ENCODE data around the gene SAFB.
A peak's percentile ranks its signal among the peaks of the same experiment; 100 is the strongest.

Gene SAFB

DNA sequence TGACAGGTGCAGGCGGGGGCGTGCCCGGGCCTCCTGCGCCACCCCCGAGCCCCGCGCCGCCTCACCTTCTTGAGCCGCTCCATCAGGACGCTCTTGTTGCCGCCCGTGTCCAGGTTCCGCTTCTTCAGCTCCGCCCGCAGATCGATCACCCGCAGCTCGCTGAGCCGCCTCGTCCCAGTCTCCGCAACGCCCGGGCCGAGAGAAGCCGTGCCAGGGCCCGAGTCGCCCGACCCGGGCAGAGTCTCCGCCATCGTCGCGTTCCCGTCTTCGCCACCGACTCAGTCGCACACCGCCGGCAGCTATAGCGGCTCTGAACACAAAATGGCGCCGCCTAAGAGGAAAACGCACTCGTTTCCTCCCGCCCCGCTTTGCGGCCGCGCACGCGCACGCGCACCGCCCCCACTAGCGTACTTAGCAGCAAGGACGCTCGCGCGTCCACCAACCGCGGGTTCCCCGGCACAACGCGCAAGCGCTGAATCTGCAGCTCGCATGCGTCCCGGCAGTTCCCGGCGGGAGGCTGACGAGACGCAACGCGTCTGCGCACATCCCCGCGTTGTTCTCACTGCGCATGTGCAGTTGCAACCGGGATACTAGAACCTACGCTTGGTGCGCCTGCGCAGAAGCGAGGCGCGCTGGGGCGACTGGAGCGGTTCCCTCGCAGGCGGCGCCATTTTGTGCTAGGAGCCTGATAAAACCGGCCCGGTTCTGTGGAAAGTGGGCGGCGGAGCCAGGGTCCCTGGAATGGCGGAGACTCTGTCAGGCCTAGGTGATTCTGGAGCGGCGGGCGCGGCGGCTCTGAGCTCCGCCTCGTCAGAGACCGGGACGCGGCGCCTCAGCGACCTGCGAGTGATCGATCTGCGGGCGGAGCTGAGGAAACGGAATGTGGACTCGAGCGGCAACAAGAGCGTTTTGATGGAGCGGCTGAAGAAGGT lies at the start of gene SAFB, which contains the start of gene SAFB2:
Gene SAFB, plus strand, starts transcription at position 619 of the 932 bp plus-strand sequence. Its CDS starts 123 bp downstream, at position 742.
Gene SAFB2, minus strand, starts transcription at position 312 of the 932 bp plus-strand sequence. Its CDS starts 61 bp downstream, at position 251.
- DNase-seq (ENCODE audit: low spot score), result peak; percentile 100

DNA sequence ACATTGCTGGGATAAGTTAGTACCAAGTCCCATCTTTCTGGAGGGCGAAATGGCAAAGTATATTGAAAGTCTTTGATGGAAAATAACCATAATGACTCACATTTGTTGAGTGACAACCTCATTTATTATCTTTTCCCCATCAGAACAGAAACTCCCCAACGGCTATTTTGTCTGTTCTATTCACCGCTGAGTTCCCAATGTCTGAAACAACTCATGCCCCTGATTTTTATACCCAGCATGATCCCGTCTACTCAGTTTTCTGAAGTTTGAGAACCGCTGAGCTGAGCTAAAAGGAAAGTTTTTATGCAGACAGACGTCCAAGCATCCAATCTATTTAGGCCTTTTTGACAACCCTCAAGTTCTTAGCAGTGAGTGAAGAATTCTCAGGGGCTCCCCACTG lies 47.3 kb upstream of the SAFB start:
- no peak for DNase-seq (ENCODE audit: low spot score)

DNA sequence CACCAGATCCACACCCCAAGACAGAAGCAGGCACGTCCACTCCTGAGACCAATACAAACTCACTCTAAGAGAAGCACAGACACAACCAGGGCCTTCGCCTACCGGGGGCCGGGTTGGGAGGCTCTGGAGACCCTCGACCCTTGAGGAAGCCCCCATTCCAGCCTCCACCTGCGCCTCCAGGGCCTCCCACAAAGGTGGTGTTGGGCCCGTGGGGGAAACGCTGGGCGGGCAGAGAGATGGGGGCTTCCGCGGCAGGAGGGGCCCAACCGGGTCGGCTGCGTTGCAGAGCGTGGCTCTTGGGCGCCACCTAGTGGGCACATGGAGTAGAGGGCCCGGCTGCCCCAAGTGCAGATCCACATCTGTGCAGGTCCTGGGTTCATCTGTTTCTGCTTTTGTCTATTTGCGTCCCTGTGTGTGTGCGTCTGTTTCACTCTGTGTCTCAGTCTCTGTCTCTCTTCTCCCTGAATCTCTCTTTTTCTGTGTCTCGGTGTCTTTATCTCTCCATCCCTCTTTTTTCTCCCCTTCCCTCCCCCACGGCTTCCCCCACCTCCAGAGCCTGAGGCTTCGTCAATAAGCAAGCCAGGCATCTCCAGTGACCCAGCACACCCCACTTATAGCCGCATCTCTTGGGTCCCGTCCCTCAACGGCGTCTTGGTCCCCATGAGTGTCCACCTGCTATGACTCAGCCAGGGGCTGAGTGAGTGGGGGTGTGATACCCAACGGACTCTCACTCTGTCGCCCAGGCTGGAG lies 44.6 kb upstream of the SAFB start:
- DNase-seq (ENCODE audit: low spot score), result peak; percentile 89

DNA sequence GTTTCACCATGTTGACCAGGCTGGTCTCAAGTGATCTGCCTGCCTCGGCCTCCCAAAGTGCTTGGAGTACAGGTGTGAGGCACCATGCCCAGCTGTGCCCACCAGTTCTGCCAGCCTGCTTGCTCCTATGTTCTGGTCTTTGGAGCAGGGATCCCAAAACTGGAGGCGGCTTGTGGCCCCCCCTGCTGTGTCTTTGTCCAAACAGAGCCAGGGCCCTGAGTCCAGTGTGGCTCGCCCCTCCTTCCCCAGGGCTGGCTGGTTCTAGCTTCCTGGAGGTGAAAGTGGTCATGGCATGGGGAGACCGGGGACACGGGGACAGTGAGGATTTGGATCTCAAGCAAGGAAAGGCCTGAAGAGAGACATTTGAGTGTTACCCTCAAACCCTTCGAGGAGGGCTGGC lies 43.6 kb upstream of the SAFB start:
- DNase-seq (ENCODE audit: low spot score), result no peak

DNA sequence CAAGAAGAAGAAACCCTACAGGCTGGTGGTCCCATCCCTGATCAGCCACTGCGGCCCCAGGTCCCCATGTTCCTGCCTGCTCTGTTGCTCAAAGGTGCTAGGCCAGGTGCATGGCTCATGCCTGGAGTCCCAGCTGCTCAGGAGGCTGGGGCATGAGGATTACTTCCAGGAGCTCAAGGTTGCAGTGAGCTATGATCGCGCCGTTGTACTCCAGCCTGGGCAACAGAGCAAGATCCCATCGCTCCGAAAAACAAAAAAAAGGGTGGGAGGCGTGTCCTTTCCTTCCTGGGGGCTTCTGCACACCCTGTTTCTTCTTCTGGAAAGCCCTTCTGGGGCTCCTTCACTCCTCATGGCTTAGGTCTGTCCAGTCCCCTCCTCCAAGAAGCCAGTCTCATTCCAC lies 43.2 kb upstream of the SAFB start:
- DNase-seq (ENCODE audit: low spot score), result no peak

DNA sequence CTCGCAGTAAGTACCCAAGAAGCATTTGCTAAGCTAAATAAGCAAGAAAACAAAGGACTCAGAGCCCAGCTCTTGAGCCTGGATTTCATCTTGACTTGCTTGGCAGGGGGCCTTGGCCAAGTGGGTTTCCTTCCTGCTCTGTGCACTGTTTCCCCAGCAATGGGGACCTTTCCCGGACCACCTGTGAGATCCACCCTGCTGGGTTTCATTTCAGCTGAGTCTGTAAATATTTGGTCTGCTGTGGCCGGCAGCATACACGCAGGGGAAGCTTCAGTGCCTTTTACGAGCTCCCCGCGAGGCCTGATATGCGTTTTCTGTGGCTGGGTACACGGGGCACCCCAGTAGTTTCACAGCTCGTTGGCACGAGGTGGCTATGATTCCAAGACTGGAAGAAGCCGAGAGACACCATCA lies 42.7 kb upstream of the SAFB start:
- DNase-seq (ENCODE audit: low spot score), result no peak

DNA sequence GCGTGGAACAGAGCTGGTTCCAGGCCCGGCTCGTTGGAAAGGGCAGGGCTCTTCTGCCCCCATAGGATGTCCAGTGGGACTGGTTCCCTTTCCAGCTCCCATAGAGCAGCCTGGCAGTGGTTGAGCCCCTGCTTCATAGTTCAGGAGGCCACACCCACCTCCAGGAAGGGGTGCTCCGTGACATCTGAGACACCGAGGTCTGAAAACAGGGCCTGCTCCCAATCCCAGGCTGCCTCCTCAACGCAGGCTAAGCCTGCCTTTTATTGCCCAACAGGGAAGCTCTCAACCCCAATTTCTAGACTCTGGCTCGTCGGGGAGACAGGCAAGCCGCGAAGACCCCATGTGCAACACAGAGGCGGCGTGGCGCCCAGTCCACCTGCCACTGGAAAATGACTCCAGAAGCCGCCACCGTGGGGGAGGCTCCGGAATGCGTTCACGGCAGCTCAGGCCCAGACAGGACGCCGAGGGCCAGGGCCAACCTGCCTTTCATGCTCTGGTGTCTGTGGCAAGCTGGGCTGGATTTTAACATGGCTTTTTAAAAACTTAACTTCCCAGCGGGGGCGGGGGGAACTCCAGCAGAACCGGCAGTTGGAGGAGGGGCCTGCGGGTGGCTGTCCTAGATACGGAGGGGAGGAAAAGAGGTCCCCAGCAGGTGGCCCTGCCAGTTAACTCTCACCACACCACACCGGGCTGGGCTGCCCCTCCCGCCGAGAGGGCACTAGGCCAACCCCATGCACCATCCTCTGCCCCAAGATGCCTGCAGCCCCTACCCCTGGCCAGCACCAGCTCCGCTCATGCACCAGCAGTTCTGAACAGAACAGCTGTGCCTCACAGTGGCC lies 37.2 kb upstream of the SAFB start:
- DNase-seq (ENCODE audit: low spot score), result peak; percentile 77

DNA sequence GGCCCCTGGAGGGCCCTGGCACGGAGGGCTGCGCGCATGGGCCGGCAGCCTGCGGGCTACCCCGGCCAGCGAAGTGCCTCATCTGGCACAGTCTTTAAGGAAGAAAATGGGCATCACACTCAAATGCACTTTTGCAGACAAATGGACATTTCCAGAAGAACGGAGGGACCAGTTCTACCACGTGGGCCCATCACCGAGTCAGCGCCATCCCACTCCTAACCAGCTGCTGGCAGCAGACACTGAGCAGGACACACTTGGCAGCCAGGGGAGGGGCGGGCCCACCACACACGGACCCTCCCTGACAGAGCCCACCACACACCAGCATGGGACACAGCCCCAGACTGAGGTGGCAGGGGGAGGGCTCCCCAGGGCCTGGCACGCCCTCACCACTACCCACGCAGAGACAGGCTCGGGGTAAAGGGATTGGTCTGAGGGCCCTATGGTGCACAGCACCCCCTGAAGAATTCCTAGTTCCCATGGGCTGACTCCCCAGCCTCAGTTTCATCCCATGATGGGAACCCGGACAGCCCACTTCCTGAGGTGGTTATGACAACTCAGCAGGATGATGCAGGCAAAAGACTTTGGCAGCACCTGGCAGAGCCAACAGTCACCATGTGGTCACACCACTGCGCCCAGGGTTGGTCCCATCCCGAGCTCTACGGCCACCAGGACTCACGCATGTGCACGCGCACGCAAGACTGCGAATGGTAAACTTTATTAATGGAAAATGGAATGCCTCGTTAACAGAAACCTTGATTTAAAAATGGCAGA lies 36.4 kb upstream of the SAFB start:
- no peak for DNase-seq (ENCODE audit: low spot score)

DNA sequence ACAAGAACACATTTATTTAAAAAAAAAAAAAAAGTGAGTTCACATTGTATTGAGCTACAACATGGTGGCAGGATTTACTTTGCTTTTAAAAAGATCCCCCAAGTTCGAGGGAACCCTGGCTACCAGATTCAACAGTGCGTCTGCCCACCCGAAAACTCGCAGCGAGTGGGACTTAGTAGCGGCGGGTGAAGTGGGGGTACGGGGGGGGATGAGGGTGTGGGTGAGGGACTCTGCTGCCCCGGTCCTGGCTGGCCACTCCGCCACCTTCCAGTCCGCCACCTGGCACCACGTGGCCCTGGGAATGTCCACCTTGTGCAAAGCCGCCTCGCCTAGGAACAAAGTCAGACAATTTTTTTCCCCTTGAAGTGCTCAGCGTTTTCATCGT lies 35.8 kb upstream of the SAFB start:
- no peak for DNase-seq (ENCODE audit: low spot score)

DNA sequence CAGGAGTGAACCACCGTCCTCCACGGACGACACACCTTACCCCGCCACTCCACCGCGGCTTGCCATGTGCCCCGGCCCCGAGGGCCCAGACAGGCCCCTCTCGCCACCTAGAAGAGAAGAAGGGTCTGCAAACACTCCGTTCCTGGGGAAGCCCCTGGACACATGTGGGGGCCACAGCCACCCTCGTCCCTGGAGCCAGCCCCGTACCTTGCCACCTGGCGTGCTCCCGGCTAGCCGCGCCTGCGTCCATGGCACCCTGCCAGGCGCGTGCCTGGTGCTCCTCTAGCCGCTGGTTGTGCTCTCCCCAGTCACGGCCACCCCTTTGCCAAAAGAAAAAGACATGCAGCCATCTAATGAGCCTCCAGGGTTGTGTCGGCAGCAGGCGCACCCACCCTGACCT lies 35.2 kb upstream of the SAFB start:
- no peak for DNase-seq (ENCODE audit: low spot score)

DNA sequence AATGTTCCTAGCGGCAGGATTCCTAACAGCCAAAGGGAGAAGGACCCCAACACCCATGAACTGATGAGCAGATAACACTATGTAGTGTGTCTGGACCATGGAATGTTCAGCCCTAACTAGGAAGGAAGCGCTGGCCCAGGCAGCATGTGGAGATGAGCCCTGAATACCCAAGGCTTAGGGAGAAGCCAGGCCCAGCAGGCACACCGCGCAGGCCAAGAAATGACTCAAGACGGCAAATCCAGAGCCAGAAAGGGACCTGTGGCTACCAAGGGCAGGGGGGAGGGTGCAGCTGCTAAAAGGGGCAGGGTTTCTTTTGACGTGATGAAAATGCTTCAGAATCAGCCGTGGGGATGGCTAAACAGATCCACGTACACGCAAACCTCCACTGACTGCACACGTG lies 34.4 kb upstream of the SAFB start:
- no peak for DNase-seq (ENCODE audit: low spot score)

DNA sequence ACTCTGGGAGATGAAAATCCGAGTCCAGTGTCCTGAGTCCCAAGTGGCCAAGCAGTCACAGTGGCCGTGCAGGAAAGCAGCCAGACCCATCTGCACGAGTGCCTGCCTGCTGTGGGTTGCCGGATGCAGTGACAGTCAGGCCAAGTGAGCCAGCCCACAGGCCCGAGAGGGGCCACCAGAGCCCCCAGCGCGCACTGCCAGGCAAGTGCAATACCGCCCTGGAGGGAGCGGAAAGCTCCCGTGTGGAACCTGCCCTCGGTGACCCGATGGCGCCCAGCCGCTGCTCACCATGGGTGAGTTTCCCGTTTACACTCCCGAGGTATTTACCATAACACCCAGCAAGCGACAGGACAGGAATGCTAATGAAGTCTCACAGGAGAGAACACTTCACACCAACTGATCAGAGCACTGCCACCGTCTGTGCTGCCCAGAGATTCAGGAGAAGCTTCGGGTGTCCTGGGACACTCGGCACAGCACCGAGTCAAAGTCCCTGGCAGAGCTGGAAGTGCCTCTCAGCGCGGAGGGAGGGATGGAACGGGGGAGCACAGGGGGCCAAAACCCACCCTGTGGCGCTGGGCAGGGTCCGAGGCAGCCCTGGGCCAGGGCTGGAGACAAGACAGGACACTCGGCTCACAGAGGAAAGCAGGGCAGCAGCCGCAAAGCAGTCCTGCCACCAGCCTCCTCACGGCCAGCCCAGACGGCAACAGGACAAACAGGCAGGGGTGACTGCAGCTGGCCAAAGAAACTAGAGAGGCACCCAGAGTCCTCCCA lies 33.8 kb upstream of the SAFB start:
- DNase-seq (ENCODE audit: low spot score), result no peak

DNA sequence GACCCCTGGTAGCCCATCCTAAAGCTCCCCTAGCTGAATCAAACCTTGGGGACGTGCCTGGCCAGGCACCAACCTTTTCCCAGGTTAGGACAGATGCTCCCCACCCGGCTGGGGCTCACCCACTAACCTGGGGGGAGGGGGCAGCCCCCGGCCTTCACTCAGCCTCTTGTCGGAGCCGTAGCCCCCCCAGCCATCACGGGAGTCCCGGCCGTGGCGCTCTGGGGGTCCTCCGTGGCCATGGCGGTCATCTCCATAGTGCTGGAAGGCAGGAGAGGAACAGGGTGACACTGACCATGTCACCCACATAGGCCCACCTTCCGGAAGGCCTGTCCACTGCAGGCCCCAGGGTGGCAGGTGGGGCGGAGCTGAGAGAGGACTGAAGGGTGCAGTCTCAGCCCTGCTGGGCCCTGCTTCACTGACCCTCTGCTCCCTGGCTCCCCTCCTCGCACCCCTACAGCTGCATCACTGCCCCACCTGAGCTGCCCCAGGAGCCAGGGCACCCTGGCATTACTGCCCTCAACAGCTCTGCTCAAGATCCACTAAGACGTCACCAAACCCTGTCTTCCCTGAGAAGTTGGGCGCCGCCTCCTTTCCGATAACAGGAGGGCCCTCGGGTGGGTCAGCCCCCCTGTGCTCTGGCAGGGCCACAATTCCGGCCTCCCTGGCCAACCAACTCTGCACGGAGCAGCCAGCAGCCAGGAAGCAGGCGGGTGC lies 32.6 kb upstream of the SAFB start:
- no peak for DNase-seq (ENCODE audit: low spot score)

DNA sequence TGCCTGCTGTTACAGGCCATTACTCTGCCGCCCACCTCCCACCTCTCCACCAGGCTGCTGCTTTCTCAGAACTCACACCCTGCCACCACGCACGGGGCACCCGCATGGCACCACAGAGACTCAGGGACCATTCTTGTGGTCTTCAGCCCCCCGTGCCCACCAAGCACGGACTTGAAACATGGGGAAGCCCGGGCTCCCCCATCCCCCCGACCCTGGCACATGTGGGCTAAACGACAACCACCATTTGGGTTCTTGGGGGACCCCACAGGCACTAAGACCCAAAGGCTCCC lies 32.1 kb upstream of the SAFB start:
- DNase-seq (ENCODE audit: low spot score), result no peak

DNA sequence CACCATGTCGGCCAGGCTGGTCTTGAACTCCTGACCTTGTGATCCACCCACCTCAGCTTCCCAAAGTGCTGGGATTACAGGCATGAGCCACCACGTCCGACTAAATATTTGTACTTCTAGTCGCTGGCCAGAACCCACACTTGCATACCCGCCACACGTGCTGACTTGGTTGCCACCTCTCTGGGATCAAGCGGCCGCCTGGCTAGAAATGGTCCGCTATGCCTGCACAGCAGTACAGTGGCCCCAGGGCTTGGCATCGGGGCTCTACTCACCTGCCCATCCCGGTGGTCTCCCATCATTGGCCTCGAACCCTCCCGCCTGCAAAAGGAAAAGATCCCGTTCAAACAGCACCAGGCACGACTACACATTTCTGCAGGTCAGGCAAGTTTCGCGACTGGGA lies 31.4 kb upstream of the SAFB start:
- DNase-seq (ENCODE audit: low spot score), result no peak

DNA sequence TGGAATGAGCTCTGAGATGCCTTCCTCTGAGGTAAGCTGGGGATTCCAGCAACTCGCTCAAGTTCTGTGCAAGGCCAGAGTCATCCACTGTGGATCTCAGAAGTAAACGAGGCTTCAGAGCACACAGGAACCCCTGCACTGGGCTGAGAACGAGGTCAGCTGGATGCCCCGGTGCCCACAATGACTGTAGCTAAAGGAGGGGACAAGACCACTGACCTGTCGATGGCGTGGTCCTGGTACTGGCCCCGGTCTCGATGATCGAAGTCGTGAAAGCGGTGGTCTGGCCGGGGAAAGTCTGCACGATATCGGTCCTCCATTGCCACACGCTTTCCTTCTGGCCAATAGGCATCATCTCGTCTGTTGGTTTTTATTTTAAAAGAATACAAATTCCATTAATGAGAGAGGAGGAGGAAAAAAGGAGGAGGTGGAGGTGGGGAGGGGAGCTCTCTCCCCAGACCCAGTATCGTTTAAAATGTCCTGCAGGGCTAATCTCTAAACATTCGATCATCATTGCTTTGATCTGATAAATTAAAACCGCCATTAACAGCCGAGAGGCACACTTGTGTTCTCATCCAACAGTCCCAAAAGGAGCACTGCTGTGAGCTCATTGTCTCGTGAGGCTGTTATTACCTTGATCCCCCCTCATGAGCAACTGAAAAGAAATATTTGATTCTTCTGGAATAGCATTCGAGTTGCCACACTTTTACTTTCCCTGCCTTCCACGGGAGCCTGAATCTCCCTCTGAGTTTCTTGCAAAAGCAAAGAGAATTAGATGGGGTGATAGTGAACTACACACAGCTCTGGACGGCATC lies 30.1 kb upstream of the SAFB start:
- DNase-seq (ENCODE audit: low spot score), result no peak

DNA sequence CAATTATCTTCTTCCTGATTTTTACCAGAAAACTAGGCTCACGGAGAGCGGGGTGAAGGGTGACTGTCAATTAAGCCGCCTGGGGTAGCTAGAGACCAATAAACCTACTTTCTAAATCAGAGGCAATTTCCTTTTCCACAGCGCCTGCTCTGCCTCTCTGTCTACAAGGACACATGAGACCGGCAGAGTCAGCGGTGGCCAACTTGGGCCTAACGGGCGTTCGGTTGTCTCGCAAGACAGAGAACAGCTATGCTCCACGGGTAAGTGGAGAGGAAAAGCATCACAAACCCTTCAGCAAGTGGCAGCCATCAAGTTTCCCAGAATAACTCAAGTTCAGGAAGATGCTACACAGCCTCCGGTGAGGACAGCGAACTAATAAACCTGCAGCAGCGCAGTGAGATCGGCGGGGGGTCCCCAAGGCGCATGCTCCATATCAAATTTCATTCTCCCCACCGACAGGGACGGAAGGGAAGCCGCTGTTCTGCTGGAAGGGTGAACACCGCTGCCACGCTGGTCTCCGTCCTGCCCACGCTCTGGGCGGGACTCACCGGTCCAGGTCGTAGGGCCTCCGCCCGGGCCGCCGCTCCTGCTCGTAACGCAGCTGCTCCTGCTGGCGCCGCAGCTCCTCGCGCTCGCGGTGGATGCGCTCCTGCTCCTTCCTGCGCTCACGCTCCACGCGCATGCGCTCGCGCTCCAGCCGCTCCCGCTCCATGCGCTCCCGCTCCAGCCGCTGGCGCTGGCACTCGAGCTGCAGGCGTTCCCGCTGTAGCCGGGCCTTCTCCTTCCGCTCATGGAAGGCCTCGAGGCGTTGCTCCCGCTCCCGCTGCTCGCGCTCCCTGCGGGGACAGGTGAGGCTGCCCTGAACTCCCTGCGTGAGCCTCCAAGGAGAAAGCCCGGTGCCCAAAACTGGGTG lies 29.3 kb upstream of the SAFB start:
- no peak for DNase-seq (ENCODE audit: low spot score)

DNA sequence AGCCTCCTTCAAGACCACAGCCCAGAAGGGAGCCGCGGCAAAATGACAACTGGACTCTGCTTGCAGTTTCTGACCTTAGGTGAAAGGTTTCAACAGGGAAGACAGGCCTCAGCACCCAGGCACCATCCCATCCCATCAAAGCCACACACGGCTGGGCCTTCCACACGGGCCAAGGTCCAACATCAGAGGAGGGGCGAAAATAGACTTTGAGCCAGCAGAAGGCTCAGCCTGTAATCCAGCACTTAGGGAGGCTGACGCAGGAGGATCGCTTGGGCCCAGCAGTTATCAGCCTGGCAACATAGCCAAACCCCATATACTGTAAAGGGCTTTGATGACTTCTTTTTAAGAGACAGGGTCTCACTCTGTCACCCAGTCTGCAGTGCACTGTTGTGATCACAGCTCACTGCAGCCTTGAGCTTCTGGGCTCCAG lies 28.3 kb upstream of the SAFB start:
- no peak for DNase-seq (ENCODE audit: low spot score)
